Measurements from ENCODE around the gene SKA3.
"Not testable (repeated sequence)": the region's sequence is repeated elsewhere in the genome, so short reads cannot be mapped to it uniquely, and the experiment has no call there.

The SKA3 gene

DNA sequence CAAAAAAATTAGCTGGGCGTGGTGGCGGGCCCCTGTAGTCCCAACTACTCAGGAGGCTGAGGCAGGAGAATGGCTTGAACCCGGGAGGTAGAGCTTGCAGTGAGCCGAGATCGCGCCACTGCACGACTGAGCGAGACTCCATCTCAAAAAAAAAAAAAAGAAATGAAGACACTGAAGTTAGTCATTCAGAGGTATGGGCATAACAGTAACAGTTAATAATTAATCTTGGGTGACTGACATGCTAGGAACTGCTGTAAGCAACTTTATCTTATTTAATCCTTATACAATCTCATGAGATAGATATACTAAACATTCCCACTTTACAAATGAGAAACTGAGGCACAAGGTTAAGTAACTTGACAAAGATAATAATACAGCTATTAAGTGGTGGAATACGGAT is 4.9 kb downstream of the SKA3 start:
- DNase-seq (ENCODE audit: low read depth), result no peak

DNA sequence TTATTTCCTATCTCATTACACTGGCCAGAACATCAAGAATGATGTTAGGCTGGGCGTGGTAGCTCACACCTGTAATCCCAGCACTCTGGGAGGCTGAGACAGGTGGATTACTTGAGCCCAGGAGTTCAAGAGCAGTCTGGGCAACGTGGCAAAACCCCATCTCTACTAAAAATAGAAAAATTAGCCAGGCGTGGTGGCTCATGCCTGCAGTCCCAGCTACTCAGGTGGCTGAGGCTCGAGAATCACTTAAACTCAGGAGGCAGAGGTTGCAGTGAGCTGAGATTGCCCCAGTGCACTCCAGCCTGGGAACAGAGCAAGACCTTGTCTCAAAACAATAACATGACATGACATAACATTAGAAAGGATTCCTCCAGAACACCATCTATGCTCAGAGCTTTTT is 10.7 kb downstream of the SKA3 start:
- DNase-seq (ENCODE audit: low read depth), result not testable (repeated sequence)

DNA sequence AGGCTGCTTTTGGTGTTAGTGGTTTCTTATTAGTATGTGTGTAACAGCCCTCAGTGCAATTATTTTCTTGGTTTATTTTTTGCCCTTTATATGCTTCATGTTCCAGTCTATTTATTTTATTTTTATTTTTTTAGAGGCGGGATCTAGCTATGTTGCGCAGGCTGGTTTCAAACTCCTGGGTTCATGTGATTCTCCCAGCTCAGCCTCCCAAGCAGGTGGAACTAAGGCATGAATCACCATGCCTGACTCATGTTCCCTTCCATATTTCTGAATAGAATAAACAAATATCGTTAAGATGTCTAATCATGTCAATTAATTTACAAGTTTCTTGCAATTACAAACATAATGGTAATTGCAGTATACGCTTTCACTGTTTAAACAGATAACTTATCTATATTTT is 11.7 kb downstream of the SKA3 start:
- no peak for DNase-seq (ENCODE audit: low read depth)

DNA sequence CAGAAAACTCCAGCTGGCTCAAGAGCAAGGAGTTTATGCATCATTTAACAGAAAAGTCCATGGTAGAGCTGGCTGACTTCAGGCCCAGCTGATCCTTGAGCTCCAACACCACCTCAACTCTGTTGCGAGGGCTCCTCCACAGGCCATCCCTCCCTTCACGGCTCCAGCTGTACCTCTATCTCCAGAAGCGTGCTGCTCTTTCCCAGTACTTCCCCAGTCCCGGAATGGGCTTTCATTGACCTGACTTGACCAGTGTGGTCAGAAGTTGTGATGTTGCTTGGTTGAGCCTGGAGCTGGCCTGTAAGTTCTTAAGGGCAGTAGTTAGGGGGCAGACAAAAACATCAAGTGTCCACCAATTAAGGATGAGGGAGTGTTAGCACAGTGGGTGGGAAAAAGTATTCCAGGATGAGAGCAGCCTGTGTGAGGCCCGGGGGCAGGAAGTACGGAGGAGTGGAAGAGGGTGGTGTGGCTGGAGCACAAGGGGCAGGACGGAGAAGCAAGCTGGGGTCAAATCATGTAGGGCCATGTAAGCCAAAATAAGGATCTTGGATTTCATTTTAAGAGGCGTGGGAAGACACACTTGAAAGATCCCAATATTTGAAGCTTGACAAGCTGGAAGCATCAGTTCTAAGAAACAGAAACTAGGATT is 24.0 kb downstream of the SKA3 start:
- DNase-seq (ENCODE audit: low read depth), result no peak

DNA sequence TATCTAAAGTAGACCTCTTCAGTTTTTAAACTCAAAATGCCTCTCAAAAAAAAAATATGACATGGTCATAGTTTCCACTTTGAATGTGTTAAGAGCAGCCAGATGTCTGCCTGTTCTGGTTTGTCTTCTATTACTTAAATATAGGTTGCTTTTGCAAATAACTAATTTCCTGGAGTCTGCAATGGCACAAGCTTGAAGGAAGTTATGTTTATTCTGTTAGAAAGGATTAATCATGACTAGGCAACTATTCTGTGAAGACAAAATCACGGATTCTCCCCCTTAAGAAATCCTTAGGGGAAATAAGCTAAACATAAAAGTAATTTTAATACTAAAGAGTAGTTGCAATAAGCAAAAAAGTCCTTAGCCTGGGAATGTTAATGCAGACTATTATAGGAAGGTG is 26.3 kb downstream of the SKA3 start:
- no peak for DNase-seq (ENCODE audit: low read depth)

DNA sequence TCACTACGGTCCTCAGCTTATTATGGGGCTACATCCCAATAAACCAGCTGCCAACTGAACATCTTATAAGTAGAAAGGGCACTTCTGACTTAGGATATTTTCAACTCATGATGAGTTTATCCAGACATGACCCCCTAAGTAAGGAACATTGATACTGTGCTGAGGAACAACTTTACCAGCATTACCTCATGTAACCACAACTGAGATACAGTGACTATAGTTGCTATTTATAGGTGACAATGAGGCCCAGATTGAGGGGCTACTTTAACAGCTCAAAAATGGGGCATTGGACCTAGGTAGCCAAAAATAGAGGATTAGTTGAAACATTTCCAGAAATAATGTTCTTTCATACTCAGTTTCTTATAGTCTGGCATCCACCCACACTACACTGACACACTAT is 26.8 kb downstream of the SKA3 start:
- no peak for DNase-seq (ENCODE audit: low read depth)

DNA sequence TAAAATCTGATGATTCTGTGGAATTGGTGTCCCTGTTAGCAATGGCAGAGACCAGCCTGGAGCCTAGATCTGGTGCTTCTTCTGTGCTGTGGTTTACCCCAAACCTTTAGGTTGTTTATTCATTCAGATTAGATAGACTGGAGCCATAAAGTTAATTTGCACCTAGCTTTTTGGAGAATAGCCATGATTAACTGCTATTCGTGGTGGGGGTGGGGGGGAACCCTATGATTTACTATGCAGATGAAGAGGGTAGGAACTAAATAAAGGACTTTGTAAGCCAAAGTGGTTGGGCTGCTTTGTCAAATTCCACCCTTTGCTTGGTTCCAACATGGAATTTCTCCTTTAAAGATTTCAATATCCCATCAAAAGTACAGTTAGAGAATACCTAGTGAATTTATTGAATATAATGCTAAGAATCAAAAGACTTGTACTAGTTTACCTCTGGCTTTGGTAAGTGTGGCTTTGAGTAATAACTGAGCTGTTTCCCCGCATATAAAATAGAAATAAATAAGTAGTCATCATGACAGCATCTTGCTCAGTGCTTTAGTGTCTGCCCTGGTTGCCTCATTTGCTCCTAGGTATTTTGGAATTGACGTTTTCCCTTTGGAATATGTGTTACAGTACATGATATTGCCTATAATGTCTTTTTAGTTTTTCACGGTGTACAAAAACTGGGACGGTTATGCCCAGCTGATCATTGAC is 27.6 kb downstream of the SKA3 start:
- DNase-seq (ENCODE audit: low read depth), result no peak

DNA sequence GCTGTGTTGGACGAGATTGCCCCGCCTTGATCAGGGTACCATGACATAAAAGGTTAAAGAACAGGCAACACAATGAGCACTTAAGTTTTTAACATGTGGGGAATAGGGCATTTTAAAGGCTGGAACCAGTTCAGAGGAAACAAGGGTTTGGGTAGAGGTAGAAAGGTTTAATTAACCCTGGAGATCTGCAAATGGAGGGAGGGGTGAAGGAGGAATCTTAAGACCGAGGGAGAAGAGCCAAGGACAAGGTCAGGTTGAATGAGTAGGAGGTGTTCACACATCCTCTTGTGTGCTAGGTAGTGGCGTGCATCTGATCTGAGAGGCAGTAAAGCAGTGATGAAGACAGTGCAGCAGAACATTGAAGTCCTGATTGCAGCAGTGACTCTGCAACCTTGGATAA is 28.5 kb downstream of the SKA3 start:
- no peak for DNase-seq (ENCODE audit: low read depth)

DNA sequence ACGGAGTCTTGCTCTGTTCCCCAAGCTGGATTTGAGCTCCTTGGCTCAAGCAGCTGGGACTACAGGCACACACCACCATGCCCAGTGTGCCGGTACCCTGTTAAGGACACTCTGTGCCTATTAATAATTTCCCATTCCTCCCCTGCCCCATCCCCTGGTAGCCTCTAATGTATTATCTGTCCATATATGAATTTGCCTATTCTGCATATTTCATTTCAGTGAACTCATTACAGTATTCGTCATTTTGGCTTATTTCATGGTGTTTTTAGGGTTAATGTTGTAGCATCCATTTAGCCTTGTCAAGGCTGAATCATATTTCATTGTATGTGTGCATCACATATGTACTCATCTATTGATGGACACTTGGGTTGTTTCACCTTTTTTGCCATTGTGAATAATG is 33.6 kb downstream of the SKA3 start:
- DNase-seq (ENCODE audit: low read depth), result no peak

DNA sequence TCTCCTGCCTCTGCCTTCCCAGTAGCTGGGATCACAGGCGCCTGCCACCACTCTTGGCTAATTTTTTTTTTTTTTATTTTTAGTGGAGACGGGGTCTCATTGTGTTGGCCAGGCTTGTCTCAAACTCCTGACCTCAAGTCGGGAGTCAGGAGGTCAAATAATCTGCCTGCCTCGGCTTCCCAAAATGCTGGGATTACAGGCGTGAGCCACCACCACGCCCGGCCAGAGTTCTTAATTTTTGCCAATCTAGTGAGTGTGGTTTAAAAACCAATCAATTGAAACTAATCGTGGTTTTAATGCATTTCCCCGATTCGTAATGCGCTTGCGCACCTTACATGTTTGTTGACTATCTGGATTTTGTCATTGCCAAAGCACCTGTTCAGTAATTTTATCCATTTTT is 37.0 kb downstream of the SKA3 start:
- DNase-seq (ENCODE audit: low read depth), result no peak

DNA sequence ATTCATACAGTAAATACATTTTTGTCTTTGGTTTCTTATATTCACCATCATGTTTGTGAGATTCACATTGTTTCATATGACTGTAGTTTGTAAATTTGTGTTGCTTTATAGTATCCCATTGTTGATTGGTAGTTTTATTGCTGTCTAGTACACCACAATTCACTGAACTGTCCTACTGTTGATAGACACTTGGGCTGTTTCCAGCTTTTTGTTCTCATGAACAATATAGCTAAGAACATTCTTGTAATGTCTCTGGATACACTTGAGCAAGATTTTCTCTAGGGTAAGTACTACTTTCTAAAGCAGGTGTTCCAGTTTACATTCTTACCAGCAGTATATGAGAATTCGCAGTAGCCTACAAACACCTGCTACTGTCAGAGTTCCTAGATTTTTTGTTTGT is 37.8 kb downstream of the SKA3 start:
- no peak for DNase-seq (ENCODE audit: low read depth)

DNA sequence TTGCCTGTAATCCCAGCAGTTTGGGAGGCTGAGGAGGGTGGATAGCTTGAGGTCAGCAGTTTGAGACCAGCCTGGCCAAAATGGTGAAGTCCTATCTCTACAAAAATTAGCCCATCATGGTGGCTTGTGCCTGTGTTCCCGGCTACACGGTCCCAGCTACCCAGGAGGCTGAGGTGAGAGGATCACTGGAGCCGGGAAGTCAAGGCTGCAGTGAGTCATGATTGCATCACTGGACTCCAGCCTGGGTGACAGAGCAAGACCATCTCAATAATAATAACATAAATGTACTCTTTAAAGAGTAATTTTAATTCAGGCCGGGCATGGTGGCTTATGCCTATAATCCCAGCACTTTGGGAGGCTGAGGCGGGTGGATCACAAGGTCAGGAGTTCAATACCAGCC is 38.7 kb downstream of the SKA3 start:
- DNase-seq (ENCODE audit: low read depth), result no peak

DNA sequence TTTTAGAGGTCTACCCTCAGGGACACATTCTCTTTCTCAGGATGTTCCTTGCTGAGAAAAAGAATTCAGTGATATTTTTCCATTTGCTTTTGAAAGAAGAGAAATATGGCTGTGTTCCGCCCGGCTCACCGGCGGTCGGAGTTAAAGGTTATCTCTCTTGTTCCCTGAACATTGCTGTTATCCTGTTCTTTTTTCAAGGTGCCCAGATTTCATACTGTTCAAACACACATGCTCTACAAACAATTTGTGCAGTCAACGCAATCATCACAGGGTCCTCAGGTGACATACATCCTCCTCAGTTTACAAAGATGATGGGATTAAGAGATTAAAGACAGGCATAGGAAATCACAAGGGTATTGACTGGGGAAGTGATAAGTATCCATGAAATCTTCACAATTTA is 40.5 kb downstream of the SKA3 start:
- not testable (repeated sequence) for DNase-seq (ENCODE audit: low read depth)

DNA sequence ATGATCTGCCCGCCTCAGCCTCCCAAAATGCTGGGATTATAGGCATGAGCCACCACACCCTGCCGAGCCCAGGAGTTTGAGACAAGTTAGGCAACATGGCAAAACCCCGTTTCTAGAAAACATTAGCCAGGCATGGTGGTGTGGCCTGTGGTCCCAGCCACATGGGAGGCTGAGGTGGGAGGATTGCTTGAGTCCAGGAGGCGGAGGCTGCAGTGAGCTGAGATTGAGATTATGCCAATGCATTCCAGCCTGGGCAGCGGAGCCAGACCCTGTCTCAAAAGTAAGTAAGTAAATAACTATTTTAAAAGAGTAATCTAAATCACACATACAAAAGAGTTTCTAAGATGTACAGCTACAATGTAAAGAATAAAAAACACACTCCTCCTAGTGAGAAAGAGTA is 41.9 kb downstream of the SKA3 start:
- no peak for DNase-seq (ENCODE audit: low read depth)

DNA sequence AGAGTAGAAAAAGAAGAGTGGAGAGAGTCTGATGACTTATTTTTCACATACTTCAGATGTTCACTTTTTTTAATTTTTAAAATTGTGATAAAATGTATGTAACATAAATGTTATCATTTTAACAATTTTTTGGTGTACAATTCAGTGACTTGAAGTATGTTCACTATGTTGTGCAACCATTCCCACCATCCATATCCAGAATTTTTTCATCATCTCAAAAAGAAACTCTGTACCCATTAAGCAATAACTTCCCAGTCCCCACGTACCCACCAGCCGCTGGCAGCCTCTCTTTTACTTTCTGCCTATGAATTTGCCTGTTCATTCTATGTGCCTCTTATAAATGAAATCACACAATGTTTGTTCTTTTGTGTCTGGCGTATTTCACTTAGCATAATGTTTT is 43.3 kb downstream of the SKA3 start:
- no peak for DNase-seq (ENCODE audit: low read depth)

DNA sequence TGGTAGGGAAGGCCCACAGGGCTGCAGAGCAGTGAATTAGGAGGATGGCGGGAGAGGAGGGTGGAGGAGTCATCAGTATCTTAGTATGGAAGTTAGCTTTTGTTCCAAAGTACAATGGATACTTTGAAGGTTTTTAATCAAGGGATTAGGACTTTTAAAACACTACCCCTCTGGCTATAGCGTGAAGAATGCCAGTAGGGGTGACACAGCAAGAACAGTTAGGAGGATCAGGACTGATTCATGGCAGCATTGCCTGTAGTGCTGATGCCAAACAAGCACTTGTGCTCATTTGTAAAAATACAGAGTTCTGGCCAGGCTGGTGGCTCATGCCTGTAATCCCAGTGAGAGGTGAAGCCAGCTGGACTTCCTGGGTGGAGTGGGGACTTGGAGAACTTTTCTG is 46.2 kb downstream of the SKA3 start:
- DNase-seq (ENCODE audit: low read depth), result no peak

DNA sequence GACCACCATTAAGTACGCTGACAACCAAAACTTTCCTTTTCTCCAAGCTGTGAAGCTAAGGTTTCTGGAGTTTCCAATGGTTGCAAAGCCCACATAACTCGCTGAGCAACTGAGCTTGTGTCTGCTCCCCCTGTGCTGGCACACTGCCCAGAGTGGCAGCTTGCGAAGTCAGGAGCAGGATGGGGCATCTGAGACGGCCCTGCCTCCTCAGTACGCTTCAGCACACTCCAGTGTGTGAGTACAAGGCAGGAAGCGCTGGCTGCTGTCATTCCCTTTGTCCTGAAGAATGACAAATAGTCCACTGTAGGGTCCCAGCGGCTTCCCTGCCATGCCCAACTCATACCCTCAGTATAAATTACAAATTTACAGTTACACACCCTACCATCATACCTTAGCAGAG is 51.5 kb downstream of the SKA3 start:
- DNase-seq (ENCODE audit: low read depth), result no peak

DNA sequence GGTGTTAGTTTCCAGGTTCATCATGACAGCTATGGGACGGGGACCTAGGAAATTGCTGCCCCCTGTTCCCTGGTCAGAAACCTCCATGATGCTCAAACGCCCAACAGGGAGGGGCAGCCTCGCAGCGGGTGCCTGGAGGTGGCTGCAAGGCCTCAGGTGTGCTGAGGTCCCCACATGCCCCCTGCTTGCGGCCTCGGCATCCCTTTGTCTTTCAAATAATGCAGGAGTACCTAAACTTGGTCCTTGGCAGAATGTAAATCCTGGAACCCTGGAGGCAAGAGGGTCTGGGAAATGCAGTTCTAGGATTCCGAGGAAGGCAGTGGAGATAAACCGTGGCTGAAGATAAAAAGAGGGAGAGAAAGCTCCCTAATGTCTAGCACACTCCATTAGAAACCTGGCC is 52.4 kb downstream of the SKA3 start:
- no peak for DNase-seq (ENCODE audit: low read depth)

DNA sequence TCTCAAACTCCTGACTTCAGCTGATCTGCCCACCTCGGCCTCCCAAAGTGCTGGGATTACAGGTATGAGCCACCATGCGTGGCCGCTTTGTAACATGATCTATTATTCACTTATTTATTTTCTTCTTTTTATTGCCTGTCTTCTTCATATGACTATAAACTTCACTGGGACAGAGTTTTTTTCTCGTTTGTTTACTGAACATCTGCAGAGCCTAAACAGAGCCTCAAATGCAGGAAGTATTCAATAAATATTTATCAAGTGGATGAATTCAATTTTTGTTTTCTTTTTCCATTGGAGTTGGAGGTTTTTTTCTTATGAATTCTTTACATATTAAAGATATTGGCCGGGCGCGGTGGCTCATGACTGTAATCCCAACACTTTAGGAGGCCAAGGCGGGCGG is 54.7 kb downstream of the SKA3 start:
- no peak for DNase-seq (ENCODE audit: low read depth)

DNA sequence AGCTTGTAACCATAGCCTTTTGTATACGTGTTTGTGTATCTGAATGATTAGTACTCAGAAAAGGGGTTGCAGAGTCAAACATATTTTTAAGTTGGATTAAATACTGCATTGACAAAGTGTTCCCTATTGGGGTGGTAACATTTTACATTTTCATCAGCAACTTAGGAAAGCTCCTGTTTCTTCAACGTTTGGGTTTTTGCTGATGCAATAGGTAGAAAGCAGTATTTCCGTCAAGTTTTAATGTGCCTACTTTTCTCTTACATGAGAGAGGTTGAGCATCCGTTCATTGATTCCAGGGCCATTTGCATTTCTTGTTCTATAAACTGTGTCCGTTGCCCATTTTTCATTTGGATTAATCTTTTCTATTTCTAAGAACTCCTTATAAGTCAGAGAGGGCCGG is 56.2 kb downstream of the SKA3 start:
- DNase-seq (ENCODE audit: low read depth), result no peak

DNA sequence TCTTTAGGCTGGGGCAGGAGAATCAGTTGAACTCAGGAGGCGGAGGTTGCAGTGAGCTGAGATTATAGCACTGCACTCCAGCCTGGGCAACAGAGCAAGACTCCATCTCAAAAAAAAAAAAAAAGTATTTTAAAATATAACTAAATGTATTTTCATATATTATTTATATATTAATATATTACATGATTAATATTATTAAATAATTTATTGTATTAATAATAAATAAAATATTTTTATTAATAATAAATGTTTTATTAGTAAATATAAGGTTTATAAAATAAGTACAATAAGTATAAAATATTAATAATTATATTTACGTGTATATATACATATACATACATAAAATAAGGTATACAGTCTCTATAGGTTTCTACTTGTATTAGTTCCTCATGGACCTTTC is 56.8 kb downstream of the SKA3 start:
- DNase-seq (ENCODE audit: low read depth), result no peak

DNA sequence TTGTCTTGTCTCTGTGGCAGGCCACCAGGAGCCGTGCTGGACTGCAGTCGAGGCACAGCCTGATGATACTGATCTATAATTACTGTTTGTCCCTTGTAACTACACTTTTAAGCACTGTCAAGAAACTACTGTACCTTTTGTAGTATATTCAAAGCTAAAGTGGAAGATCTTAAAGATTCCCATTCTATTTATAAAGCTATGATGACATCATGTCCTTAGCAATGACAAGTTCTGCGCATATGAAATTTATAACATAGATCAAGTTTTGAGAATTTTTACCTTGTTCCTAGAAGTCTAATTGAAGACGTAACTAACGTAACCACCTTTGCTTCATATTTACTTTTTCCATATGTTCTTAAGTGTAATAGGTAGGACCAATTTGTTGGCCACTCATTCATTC is 58.2 kb downstream of the SKA3 start:
- DNase-seq (ENCODE audit: low read depth), result no peak

DNA sequence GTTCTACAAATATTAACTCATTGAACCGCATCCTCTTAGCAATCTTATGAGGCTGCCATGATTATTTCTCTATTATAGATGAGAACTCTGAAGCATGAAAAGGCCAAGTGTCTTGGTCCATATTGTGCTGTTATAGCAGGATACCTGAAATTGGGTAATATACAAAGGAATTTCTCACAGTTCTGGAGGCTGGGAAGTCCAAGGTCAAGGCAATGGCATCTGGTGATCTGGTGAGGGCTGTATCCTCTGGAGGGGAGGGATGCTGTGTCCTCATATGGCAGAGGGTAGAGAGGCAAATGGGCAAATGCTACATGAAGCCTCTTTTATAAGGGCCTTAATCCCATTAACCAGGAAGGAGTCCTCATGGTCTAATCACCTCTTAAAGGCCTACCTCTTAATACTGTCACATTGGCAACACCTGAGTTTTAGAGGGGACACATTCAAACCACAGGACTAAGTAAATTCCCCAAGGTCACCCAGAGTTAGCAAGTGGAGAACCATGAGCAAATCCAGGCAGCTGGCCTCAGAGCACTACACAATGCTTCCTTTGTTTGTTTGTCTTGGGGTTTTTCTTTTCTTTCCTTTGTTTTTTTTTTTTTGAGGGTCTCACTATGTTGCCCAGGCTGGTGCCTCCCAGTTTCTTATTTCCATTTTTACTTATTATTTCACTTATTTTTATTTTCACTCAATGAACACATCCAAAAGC is 59.1 kb downstream of the SKA3 start:
- DNase-seq (ENCODE audit: low read depth), result no peak

DNA sequence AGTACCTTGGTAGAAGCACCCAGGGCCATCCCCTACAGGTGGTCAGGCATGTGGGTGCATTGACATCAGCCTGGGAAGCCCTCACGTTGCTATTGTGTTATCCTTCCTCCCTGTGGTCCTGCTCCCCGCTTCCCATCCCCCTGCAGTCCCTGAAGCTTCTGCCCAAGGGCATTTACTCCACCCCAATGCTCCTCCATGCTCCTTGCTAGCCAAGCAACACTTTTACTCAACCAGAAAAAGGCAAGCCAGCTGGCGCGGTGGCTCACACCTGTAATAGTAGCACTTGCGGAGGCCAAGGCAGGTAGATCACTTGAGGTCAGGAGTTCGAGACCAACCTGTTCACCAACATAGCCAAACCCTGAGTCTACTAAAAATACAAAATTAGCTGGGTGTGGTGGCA is 60.2 kb downstream of the SKA3 start:
- DNase-seq (ENCODE audit: low read depth), result no peak
